GM19193 (cell line): ENCODE data around the gene CHST13.

Experiments used
- POLR2A ChIP-seq: IDR thresholded peaks from 4 replicates; pipeline ENCODE4 v1.6.1; 2011; ENCODE audit not compliant: insufficient read depth, insufficient read length; ENCODE audit errors: extremely low read depth

CHST13 gene

GRCh38 chr3:126523745-126524428 lies at the start of gene CHST13:
Gene CHST13, plus strand, starts transcription at chr3:126524155. Its CDS starts 178 bp downstream, at chr3:126524333.
- no peak for TF ChIP-seq POLR2A

- no peak for TF ChIP-seq POLR2A
Observed at GRCh38 chr3:126474498-126475412, 49.2 kb upstream of the CHST13 start.

GRCh38 chr3:126475413-126476114 lies 48.4 kb upstream of the CHST13 start, which contains the start of gene ZXDC:
Gene ZXDC, minus strand, starts transcription at chr3:126475891. Its CDS starts 26 bp downstream, at chr3:126475865.
- TF ChIP-seq POLR2A: peak; percentile 88

GRCh38 chr3:126476166-126477060 lies 47.5 kb upstream of the CHST13 start:
- TF ChIP-seq POLR2A: no peak

- no peak for TF ChIP-seq POLR2A
Observed at GRCh38 chr3:126477061-126477380, 46.9 kb upstream of the CHST13 start.

- TF ChIP-seq POLR2A: no peak
Observed at GRCh38 chr3:126478581-126479310, 45.2 kb upstream of the CHST13 start.

- no peak for TF ChIP-seq POLR2A
Observed at GRCh38 chr3:126479642-126480041, 44.3 kb upstream of the CHST13 start.

GRCh38 chr3:126480206-126480605 lies 43.7 kb upstream of the CHST13 start:
- TF ChIP-seq POLR2A: no peak

- no peak for TF ChIP-seq POLR2A
Observed at GRCh38 chr3:126480861-126481260, 43.1 kb upstream of the CHST13 start.

GRCh38 chr3:126481808-126482502 lies 42.0 kb upstream of the CHST13 start:
- TF ChIP-seq POLR2A: no peak

GRCh38 chr3:126482503-126483255 lies 41.3 kb upstream of the CHST13 start:
- TF ChIP-seq POLR2A: no peak

GRCh38 chr3:126483321-126483761 lies 40.6 kb upstream of the CHST13 start:
- no peak for TF ChIP-seq POLR2A

GRCh38 chr3:126484148-126484547 lies 39.8 kb upstream of the CHST13 start:
- TF ChIP-seq POLR2A: no peak

- no peak for TF ChIP-seq POLR2A
Observed at GRCh38 chr3:126484662-126485061, 39.3 kb upstream of the CHST13 start.
